T1000 (cell line): ENCODE measurements around the gene FAM72A.
A peak's percentile ranks its signal among the peaks of the same experiment; 100 is the strongest.
"Not testable (repeated sequence)": the region's sequence is repeated elsewhere in the genome, so short reads cannot be mapped to it uniquely, and the experiment has no call there.

ENCODE experiments used
- DNase-seq: peaks from one replicate; lab custom pipeline; 2025; ENCODE audit warnings: mixed read lengths; lab: John Stamatoyannopoulos, UW

FAM72A gene

DNA sequence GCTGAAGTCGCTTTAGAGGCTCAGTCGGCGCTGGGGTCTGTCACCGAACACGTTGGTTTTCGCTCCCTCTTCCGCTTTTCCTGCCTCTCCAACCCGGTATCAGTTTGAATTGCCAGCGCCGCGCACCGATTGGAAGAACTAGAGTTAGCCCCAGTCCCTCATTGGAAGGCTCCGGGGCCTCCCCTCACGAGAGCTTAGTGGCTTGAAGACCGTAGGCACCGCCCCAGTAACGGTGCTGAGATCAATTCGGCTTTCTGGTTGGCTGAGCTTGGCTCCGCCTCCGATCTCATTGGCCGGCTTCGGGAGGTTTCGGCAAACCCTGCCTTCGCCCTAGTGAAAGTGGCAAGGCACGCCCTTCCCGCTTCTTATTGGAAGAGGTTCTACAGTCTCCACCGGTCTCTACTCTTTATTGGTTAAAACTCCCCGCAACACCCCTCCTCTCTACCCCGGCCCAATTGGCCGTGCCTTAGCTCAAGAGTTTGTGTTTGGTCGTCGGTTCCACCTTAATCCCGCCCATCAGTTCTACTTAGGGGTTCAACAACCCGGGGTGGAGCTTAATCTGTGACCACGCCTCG, at the start of gene FAM72A:
Gene FAM72A, minus strand, starts transcription at position 51 of the 575 bp plus-strand sequence. CDS start 814 bp downstream, outside the sequence.
- DNase-seq, result peak; percentile 99

DNA sequence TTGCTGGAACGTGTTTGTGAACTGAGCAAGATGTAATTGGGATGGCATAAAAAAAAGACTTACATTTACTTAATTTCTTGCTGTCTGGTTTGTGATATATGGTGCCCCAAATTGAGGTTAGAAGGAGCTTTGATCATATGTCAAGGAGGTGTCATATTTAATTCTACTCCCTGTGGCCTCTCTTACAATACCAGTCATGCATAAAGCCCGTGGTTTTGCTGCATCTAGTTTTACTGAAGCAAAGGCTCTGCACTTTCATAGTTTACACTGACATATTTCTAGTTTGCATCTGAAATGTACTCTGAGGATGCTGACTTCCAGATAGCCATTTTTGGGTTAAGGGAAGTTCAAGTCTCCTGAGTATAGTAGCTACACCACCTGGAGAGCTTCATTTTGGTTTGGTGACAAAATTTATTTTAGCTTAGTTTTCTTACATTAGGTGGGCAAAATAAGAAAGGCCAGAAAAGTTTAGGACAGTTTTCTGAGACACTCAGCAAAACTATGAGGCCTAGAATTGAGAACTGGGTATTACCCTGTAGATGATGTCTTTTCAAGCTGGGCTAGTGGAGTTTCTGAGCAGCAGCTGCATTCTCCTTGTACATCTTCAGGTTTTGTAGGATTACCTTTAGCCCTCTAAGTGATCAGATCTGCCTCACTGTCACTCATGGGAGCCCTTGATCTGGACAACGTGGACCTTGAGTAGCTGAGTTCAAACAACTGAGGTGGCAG, 48.5 kb upstream of the FAM72A start:
- DNase-seq, result not testable (repeated sequence)

DNA sequence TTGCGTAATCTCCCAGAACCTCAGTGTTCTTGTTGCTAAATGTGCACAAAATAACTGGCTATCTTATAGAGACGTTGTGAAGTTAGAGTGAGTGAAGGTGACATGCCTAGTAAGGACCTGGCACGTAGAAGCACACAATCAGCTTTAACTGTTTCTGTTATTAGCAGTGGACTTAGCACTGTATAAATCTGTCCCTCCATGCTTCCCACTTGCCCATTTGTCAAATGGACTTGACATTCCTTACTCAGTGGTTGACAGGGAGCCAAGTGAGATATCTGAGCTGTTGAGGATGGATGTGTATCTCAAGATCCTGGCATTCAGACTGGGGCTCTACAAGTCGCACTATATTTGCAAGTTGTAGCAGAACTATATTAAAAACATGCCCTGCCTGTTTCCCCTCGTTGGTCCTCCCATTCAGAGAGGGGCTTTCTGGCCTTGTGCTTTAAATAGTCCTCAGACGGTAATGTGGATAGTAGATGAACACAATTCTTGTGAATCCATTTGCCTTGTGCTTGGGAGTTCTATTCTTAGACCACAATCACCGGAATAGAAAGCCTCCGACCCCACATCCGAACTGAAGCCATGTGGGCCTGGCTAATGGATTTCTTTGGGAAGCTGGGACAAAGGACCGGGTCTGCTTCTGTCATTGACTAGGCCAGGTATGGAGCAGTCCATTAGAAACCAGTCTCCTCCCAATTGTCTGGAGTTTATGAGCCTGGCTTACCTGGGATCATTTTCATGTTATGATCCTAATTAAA, 43.7 kb upstream of the FAM72A start:
- DNase-seq, result not testable (repeated sequence)

DNA sequence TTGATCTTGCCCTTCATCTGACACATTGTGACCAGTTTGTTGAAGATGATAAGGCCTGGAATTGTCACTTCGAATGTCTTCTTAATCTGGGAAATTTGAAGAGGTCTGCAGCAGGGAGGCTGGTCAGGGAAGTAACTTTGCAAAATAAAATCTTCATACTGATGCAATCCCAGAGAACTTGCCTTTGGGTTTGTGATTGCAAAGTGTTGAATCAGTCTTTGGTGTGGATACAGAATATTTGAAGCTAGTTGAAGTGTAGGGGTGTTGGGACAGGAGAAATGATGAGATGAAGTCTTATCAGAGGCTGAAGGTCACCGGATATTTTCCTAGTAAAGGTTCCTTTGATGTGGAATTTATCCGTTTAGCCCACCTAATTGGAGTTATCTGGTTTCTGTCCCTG, 42.8 kb upstream of the FAM72A start:
- DNase-seq, result not testable (repeated sequence)

DNA sequence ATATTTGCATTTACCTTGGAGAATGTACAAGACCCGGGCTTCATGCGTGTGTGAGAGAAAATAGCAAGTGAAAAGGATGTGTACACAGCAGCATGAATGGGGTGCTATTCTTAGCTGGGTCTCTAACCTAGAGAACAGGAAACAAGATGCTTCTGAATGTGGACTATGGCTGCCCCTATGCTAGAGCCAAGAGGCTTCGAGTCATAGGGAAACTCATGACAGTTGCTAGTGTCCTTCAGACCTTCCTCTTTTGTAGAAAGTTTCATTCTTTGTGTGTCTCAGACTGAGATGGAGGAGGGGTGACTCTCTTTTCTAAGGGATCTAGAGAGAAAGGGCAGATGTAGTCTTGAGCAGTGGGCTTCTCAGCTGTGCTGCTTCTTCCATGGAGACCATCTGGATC, 40.7 kb upstream of the FAM72A start:
- DNase-seq, result not testable (repeated sequence)

DNA sequence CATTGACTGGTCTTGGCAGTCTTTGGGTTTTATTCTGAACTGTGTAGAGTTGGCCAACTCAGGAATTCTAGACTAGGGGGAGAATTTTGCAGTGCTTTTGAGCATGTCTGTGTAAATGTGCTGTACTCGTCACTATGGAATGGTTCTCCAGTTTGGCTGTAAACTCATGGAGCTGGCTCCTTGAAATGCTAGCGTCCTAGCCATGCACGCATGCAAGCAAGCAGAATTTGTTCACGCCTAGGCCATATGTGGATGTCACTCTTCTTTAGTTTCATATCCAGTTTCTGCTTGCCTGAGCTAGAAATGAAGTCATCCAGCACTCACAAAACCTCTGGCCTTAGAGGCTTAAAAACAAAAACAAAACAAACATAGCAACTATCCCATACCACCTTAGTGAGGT, 37.6 kb upstream of the FAM72A start:
- not testable (repeated sequence) for DNase-seq

DNA sequence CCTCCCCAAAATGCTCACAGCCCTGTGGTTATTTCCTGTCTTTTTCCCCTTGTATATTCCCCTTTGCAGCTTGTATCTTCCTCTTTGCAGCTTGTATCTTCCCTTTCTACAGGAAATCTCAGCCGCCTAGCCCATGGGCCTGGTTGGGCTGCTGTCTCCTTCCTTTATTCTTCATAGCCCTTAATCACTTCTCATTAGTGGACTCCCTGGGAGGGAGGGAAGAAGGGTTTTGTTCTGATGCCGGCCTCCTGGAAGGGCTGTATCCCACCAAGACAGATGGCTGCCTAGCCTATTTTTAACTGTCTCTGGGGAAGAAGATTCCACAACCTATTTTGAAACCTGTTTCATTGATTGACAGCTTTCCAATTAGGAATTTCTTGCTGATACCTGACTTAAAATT, 32.6 kb upstream of the FAM72A start:
- DNase-seq, result not testable (repeated sequence)

DNA sequence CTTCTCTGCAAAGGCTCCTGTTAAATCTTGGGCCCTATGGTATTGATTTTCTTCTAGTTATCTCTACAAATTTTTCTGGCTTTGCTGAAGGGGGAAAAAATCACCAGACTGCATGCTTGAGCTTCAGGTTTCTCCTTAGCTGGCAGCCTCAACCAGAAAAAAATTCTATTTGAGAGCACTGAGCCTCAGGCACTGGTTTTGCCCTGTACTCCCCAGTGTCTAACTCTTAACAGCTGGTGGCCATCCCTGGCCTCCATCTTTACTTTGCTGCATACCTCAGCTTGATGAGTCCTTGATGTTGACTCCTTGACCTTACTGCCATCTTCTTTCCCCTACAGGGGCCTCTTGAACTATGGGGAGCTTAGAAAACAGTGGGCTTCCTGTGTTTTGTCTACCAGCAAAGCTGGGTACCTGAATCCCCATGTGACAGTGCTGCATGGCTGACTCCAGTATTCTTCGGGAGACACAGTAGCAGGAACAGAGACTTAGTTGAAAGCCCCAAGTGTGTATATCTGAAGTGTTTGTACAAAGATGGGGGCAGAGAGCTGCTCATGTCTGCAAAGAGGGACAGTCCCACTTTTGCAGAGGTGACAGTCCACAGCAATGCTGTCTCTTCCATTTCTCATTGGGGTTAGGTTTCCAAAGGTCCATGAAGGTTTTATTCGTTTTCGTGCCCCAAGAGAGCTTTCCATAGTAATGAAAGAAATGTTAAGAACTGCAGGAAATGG, 31.7 kb upstream of the FAM72A start:
- DNase-seq, result not testable (repeated sequence)

DNA sequence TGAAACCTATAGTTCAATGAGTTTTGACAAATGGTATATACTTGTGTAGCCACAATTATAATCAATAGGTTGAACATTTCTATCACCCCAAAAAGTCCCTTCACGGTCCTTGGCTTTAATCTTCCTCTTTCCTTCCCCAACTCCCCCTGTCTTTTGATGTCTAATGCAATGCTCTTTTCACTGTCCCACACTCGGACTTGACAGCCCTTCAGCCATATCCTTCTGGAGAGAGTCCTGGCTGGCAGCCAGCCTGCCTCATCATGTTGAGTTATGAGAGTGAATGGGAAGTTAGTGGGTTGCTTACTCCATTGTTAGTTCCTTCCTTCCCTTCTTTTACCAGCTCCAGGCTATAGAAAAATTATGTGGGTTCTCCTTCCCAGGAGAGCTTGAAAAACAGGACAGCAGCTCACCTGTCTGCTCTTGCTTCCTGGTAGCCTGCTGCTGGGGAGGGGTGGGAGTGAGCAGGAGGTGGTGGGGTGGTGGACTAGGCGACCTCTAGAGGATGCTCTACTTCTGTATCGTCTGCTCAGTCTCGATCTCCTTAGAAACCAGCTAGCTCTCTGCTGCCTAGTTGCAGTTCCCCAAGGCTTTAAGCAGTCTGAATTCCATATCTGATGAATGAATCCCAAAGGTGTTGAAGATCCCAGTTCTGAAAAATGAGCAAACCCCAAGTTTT, 30.5 kb upstream of the FAM72A start:
- not testable (repeated sequence) for DNase-seq

DNA sequence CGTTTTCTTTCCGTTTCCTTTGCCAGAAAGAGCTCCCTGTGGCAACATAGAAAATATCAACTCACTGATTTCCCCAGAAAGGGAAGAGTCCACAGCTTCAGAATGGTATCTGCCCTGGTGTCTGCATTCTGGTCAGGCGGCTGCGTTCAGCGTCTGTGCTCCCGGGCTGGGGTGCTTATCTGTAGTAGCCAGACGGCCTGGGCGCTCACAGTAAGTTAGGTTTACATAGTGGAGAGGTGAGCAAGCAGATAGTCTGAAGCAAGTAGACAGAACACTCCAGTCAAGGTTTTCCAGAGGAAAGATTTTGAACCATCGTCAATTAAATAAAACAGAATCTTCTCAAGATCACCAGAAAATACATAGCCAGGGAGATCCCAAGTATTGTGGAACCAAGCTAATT, 29.4 kb upstream of the FAM72A start:
- DNase-seq, result not testable (repeated sequence)

DNA sequence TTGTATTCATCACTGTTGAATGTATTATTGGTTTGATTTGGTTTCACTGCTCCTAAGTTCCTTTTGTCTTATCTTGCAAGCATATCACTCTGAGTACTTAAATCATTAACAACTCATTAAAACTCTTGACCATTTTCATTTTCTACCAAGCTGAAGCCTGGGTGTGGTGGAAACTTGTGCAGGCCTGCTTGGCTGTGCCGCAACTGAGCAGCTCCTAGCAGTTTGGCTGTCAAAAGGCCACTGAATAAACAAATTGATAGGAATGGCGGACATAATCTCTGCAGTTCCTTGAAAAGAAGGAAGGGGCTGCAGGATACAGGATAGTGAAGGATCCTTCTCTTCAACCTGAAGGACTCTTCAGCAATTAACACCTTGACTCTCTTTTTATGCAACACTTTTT, 26.6 kb upstream of the FAM72A start:
- DNase-seq, result not testable (repeated sequence)

DNA sequence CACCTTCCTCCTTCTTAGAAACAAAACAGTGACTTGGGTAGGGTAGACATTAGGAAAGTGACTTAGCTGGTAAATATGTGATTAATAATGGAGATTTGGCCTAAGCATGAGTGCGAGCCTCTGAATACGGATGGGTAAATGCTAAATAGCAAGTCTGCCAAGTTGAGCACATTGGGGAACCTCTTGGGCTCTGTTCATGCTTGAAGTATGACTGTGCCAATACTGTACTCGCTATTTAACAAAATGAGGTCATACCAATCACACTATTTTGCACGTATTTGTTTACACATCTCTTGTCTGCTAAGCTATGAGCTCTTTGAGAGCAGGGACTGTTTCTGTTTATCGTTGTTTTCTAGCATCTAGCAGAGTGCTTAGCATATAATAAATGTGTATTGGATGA, 24.2 kb upstream of the FAM72A start:
- DNase-seq, result not testable (repeated sequence)

DNA sequence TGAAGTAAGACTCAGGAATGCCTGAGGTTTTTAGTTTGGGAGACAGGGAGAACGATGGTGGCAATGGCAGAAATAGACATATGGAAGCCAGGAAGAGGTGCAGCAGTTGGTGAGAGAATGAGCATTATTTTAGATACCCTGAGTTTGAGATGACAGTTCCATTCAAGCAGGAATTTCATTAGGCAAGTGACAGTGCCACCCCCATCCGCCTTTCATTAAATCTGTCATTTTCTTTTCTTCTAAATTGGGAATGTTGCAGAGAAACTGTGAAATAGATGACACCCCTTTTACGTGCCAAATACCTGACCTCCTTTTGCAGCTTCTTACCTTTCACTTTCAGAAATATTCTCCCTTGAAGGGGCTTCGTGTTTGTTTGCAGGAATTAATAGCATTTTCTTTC, 22.7 kb upstream of the FAM72A start:
- not testable (repeated sequence) for DNase-seq

DNA sequence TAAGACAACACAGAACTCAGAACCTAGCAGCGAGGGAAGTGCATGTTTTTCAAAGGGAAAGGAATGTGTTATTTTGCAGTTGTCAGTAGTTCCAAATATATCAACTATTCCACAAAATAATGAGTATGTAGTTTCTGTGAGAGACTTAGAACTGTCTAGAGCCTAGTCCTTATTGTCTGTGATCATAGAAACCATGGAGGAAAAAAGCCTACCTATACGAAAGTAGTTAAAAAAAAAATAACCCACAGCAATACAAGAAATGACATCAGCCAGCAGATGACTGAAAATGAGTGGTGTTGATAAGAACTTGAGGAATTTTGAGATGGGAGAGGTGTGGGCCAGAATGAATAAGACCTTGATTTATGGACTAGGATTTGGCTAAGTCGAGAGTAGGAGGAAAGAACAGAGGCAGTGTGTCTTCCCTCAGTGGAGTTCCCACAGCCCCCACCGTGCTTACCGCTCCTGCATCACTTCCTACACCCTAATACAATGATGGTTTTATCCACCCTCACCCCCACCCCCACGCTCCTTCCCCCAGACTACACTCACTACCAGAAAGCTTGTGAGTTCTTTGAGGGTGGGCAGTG, 21.6 kb upstream of the FAM72A start:
- DNase-seq, result not testable (repeated sequence)

DNA sequence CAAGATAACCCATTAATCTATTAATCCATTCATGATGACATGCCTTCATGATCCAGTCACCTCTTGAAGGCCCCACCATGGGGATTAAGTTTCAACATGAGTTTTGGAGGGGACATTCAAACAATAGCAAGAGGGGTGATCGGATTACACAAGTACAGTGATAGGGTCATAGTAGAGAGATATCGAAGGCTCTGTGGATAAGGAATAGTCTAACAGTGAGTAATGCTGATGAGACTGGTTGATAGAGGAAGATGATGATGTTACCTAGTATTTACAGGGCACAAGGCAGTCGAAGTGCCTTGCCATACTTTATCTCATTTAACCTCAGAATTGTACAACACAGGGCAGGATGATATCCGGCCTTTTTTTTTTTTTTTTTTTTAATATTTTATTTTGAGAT, 18.9 kb upstream of the FAM72A start:
- not testable (repeated sequence) for DNase-seq

DNA sequence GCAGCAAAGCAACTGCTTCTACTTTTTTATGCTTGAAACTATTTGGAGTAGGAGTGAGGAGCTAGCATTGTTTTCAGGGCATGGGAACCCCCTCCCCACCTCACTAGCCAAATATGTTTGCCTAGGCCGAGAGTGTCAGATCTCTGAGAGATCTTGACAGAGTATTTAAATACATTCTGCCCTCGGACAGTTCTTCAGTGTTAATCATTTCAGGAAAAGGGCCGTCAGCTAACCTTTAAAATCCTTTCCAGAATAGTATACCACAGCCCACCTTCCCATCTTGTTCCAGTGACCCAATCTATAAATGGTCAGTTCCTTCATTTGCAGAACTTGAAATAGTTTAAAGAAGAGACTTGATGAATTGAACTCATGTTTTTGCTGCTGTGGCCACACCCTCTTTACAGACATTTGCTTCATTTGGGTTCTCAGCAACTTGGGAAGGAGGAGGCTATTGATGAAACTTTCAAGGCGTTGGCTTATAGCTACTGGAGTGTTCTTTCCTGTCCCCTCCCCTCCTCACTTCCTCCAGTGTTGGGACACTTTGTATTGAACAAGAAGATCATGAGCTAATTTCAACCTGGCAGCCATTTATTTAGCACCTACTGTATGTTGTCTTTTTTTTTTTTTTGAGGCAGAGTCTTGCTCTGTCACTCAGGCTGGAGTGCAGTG, 17.8 kb upstream of the FAM72A start:
- DNase-seq, result not testable (repeated sequence)

DNA sequence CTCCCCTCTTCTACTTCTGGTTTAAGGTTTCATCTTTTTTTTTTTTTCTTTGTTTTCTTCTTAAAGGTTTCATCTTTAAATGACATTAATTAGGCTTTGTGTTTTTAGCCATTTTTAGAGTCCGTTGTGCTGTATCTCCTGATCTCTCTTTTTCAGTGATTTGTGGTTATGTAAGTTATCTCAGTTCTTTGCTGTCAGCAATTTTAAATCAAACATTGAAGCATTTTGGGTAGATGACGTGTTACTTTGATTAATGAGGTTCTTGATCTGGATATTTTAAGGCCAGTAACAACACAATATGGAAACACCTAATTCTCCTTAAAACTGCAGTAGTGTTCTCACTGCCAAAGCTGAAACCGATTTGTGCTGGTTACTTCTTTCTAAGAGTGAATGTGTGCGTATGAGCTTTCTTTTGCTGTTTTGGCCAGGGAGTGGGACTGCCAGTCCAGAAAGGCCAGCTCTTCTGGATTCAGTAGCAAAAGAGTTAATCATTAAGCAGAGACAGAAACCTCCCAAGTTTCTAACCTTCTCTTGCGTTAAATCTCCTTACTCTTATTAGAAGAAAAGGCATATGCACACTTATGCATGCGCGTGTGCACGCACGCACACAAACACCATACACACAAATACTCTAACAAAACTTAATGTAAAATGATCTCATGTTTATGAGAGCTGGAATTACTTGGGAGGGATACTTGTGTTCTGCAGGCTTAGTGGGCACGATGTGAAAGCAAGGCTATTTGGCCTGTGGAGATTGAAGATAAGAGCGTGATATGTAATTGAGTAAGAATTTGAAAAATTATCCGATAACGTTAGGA, 17.1 kb upstream of the FAM72A start:
- not testable (repeated sequence) for DNase-seq

DNA sequence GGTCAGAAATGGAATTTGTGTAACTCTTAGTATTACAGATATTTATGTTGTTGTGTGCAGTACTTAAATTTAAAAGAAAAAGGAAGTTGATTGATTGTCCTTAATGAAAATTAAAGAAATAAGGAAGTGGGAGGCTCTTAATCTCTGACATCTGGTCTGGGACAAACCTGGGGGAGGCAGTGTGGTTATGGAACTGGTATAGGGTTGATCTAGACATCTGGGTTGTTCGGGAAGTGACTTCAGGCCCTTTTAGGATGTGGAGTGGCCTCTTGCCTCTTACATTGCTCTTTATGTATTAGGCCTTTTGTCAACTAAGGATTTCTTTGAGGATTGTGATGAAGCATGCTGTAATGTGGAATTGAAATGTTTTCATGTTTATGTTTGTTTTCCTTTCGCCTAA, 16.1 kb upstream of the FAM72A start:
- not testable (repeated sequence) for DNase-seq

DNA sequence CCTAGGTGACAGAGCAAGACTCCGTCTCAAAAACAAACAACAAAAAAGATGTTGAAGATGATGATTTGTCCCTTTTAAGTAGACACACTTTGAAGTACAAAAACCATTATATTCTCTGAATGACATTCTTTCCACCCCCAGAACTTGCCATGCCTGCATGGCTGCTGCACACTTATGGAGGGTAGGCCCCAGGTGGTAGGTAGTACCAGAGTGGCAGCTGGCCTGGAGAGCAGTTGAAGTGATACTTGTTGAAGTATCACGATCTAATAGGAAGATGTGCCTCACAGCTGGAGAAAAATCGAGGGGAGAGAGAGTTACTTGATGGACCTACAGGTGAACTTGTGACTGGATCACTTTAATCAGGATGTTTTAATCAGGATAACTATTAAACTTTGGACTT, 15.6 kb upstream of the FAM72A start:
- not testable (repeated sequence) for DNase-seq
